ENCODE data around the gene GPER1.

GPER1 gene

DNA sequence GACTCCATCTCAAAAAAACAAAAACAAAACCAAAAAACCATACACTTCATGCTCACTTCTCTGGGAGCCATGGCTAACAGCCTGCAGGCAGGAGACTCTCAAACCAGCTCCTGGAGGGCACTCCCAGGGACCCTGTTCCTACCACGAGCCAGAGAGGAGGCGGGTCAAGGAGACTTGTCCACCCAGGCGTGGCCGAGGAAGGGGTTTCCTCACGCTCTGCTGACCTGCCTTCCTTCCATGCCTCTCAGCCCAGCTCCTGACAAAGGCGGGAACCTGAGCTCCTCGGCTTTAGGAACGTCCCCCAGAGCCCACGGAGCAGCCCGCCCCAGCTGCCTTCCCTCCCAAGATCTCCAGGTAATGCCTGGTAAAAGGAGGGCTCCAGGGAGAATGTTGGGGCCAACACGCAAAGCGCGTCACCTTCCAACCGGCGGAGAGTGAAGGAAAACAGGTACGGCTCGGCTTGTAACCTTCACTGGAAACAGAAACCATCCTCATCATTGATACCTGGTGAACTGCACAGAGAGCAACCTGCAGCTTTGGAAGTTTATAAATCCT is 34.0 kb upstream of the GPER1 start:
- no peak for DNase-seq (ENCODE audit: low read depth in 2 of 2)

DNA sequence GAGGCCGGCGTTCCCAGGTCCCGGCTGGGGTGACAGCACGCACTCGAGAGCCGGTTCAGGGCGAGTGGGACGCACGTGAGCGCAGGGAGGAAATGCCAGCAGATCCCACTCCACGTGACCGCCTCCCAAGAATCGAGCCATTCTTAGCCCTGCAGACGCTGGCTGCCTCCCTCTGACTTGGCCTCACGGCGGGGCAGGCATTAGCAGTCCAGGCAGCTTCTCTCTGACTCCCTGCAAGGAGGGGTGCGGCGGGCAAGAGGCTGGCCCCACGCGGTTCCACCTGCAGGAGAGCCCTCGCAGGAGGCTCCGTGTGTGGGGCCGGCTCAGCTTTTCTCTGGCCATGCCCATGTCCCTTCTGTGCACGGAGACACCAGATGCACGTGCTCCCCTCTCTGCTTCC is 33.5 kb upstream of the GPER1 start:
- no peak for DNase-seq (ENCODE audit: low read depth in 2 of 2)

DNA sequence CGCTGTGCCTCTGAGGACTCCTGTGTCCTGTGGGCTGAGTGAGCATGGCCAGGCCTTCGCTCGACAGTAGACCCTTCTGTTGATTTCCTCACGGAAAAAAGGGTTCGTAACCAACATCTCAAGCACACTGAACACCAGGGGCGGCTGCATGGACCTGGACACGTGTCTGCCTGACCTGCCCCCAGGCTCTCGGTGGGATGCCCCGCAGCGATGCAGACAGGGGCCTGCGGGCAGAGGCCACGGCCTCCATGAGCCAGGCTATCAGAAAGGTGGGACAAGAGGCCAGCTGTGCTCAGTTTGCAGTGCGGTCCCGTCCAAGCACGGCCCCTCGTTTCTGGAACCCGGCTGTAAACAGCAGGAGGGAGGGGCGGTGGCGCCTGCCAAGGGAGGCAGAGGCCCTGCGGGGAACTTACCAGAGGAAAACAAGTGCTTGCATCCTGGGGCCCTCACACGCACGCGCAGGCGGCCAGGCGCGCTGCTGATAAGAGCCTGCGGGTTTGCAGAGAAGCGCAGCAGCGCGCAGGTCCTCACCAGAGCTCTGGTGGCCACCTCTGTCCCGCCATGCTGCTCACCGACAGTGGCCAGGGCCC is 33.0 kb upstream of the GPER1 start:
- peak in 1 of 2 donors; percentile 36 for DNase-seq (ENCODE audit: low read depth in 2 of 2)

DNA sequence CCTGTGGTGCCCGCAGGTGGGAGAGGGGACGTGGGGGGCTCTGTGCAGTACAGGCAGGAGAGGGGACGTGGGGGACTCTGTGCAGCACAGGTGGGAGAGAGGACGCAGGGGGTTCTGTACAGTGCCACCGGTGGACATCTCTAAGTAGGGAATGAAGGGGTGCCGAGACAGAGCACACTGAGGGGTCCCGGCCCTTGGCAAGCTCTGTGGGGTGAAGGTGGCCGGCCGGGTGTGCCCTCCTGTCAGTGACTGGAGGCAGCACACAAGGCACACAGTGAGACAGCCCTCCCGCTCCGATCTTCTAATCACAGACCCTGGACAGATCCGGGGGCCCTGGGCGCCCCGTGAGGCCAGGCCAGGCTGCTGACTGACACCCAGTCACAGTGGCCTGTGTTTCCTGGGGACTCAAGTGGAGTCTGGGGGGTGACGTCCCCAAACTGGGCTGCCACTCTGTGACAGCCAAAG is 32.4 kb upstream of the GPER1 start:
- DNase-seq (ENCODE audit: low read depth in 2 of 2): no peak

- no peak for DNase-seq (ENCODE audit: low read depth in 2 of 2)
Measured at GRCh38 chr7:1055956-1056784, 31.7 kb upstream of the GPER1 start.

- DNase-seq (ENCODE audit: low read depth in 2 of 2): no peak
Measured at GRCh38 chr7:1056785-1057410, 31.0 kb upstream of the GPER1 start.

DNA sequence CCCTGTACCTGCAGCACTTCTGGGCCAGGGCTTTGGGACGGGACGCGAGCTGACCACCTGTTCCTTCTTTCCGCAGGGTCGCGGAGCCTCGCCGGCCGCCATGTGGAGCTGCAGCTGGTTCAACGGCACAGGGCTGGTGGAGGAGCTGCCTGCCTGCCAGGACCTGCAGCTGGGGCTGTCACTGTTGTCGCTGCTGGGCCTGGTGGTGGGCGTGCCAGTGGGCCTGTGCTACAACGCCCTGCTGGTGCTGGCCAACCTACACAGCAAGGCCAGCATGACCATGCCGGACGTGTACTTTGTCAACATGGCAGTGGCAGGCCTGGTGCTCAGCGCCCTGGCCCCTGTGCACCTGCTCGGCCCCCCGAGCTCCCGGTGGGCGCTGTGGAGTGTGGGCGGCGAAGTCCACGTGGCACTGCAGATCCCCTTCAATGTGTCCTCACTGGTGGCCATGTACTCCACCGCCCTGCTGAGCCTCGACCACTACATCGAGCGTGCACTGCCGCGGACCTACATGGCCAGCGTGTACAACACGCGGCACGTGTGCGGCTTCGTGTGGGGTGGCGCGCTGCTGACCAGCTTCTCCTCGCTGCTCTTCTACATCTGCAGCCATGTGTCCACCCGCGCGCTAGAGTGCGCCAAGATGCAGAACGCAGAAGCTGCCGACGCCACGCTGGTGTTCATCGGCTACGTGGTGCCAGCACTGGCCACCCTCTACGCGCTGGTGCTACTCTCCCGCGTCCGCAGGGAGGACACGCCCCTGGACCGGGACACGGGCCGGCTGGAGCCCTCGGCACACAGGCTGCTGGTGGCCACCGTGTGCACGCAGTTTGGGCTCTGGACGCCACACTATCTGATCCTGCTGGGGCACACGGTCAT is 30.3 kb upstream of the GPER1 start:
- no peak for DNase-seq (ENCODE audit: low read depth in 2 of 2)

DNA sequence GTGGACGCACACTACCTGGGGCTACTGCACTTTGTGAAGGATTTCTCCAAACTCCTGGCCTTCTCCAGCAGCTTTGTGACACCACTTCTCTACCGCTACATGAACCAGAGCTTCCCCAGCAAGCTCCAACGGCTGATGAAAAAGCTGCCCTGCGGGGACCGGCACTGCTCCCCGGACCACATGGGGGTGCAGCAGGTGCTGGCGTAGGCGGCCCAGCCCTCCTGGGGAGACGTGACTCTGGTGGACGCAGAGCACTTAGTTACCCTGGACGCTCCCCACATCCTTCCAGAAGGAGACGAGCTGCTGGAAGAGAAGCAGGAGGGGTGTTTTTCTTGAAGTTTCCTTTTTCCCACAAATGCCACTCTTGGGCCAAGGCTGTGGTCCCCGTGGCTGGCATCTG is 29.6 kb upstream of the GPER1 start:
- no peak for DNase-seq (ENCODE audit: low read depth in 2 of 2)

GRCh38 chr7:1058821-1059199 is 29.1 kb upstream of the GPER1 start:
- no peak for DNase-seq (ENCODE audit: low read depth in 2 of 2)

- peak in 1 of 2 donors; percentile 10 for DNase-seq (ENCODE audit: low read depth in 2 of 2)
Measured at GRCh38 chr7:1059200-1060091, 28.5 kb upstream of the GPER1 start.

GRCh38 chr7:1060315-1061072 is 27.4 kb upstream of the GPER1 start:
- DNase-seq (ENCODE audit: low read depth in 2 of 2): no peak

- DNase-seq (ENCODE audit: low read depth in 2 of 2): no peak
Measured at GRCh38 chr7:1061180-1061579, 26.7 kb upstream of the GPER1 start.

DNA sequence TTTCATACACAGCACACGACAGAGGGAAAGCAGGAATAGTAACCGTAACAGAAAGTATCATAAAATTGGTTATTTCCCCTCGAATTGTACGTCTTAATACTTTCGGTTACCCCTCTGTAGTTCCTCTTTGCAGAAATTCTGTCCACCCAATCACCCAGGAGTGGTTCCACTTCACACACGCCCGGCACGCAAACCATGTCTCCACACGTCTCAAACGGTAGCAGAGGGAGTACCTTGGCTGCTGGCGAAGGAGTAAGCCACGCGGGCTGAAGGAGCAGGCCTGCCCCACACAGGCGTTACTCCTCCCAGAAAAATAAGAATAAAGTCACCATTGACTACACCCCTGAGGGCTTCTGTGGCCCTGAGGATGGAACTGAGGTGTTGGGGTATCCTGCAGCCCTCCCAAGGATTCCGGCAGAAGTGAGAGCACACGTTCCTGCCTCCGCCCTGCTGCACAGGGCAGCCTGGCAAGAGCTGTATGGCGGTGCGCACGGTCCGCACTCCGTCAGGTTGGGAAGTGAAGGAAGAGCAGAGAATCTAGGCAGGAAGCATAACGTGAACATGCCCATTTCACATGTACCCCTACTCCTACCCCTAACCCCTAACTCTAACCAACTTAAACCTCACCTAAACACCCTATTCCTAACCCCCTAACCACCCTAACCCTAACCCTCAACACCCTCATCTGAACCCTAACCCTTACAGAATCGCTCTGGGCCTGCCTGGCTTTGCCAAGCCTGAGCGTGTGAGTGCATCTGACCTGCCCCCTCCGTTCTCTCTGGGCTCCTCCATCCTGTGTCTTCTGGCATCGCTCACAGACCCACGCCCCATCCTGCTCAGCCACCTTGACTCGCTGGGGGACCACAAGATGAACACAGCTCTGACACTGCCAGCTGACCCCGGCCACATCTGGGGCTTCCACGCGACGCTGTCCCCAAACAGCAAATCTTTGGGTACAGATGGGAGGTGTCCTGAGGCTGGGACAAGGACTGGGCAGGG is 25.3 kb upstream of the GPER1 start:
- DNase-seq (ENCODE audit: low read depth in 2 of 2): no peak

- no peak for DNase-seq (ENCODE audit: low read depth in 2 of 2)
Measured at GRCh38 chr7:1063361-1063760, 24.6 kb upstream of the GPER1 start.

DNA sequence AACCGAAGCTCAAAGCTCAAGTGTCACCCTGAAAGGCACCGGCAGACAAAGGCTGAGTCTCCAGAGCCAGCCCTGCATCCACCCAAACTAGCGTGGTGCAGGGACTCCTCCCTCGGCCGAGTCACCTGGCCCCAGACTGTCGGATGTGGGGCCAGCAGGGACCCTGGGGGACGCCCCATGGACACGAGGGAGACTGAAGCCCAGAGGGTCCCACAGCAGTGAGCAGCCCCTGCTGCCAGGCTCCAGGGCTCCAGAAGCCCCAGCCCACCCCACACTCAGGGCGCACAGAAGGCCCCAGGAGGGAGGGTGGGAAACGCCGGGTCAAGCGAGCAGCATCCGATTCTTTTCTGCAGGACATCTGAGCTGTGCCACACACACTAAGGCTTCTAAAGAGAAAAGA is 23.3 kb upstream of the GPER1 start:
- no peak for DNase-seq (ENCODE audit: low read depth in 2 of 2)

DNA sequence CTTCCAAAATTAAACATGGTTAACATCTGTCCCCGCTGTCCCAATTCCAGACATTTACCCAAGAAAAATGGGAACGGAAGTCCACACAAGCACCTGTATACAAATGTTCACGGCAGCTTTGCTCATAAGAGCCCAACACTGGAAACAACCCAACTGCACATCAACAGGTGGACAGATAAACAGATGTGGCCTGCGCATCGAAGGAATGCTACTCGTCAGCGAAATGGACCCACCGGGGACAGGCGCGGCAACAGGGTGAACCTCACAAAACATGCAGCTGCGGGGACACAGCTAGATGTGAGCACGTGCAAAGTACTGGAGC is 22.7 kb upstream of the GPER1 start:
- no peak for DNase-seq (ENCODE audit: low read depth in 2 of 2)

- peak; percentile 55 to 64 for DNase-seq (ENCODE audit: low read depth in 2 of 2)
Measured at GRCh38 chr7:1065585-1066241, 22.2 kb upstream of the GPER1 start.

GRCh38 chr7:1066242-1066588 is 21.7 kb upstream of the GPER1 start:
- no peak for DNase-seq (ENCODE audit: low read depth in 2 of 2)
